ENCODE data around the gene PLTP. TPM values are rescaled to one million over a fixed set of nuclear protein-coding genes. Genes with fewer than 3 reads are reported as not detected.

The PLTP gene
- total RNA-seq, 1 experiment from 2014 or later = 4.7 TPM

DNA sequence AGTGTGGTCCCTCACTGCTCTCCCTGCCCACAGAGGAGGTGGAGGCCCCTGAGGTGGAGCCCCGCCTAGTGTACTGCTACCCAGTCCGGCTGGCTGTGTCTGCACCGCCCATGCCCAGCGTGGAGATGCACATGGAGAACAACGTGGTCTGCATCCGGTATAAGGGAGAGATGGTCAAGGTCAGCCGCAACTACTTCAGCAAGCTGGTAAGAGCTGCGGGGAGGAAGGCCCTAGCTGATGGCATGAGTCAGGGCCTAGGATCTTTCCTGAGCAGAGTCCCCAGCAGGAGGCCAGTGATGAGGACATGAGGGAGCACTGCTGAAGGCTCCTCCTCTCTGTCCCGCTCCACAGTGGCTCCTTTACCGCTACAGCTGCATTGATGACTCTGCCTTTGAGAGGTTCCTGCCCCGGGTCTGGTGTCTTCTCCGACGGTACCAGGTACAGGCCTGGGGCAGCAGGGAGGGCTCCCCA is 33.8 kb upstream of the PLTP start:
- RAD21 ChIA-PET (ENCODE audit: low non-redundant PET in 1 of 2, low total read pairs in 2 of 2, uncharacterized antibody in 2 of 2, unreplicated experiment in 2 of 2) = no interaction called here
- H3K36me3 ChIP-seq (ENCODE audit: control insufficient read depth in 1 of 2, insufficient read depth in 2 of 2, low read length in 2 of 2) = peaks cover 35 to 46% of the 10 kb centered on the region in 2 experiments; a peak in 3 of 4 replicates
- no peaks in the 10 kb centered on the region for H3K27me3 ChIP-seq (ENCODE audit: insufficient read depth, low read length)
- no peak for TF ChIP-seq EGR1 (IDR thresholded peaks at IDR 0.05; ENCODE audit: low read depth)
- TF ChIP-seq EZH2 (IDR thresholded peaks at IDR 0.05) = no peak
- no peak for TF ChIP-seq CBX3 (IDR thresholded peaks at IDR 0.05; ENCODE audit: low read depth)
- TF ChIP-seq RAD21 (IDR thresholded peaks at IDR 0.05; ENCODE audit: low read depth) = no peak
- no peak for TF ChIP-seq JUND (IDR thresholded peaks at IDR 0.05)
- no peak for TF ChIP-seq POLR2AphosphoS5 (IDR thresholded peaks at IDR 0.05; ENCODE audit: low read depth, low read length)
- no peak for TF ChIP-seq ZNF274 (IDR thresholded peaks at IDR 0.05; ENCODE audit: low read depth, low read length)
- TF ChIP-seq YY1 (IDR thresholded peaks at IDR 0.05; ENCODE audit: extremely low read depth, insufficient replicate concordance, low read depth, low read length) = no peak
- no peak for TF ChIP-seq ELF1 (IDR thresholded peaks at IDR 0.05; ENCODE audit: borderline replicate concordance, low read depth)
- TF ChIP-seq, protein P1, sequence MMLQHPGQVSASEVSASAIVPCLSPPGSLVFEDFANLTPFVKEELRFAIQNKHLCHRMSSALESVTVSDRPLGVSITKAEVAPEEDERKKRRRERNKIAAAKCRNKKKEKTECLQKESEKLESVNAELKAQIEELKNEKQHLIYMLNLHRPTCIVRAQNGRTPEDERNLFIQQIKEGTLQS (IDR thresholded peaks at IDR 0.05) = no peak
- TF ChIP-seq, protein P2, sequence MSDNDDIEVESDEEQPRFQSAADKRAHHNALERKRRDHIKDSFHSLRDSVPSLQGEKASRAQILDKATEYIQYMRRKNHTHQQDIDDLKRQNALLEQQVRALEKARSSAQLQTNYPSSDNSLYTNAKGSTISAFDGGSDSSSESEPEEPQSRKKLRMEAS (IDR thresholded peaks at IDR 0.05) = no peak
- TF ChIP-seq SIN3A (IDR thresholded peaks at IDR 0.05; ENCODE audit: low read depth) = no peak
- POLR2A ChIA-PET = no interaction called here
- no peaks in the 10 kb centered on the region for H3K9me3 ChIP-seq (ENCODE audit: control insufficient read depth in 1 of 2, insufficient read depth in 1 of 2, low read depth in 1 of 2, low read length in 2 of 2)
- peaks cover 0 to 4% of the 10 kb centered on the region in 2 experiments; a peak in 1 of 4 replicates for H3K4me1 ChIP-seq (ENCODE audit: control insufficient read depth in 1 of 2, insufficient read depth in 2 of 2, low read length in 2 of 2)
- no peak overlapping the region for H2AFZ ChIP-seq (ENCODE audit: low read depth, low read length, poor library complexity, severe bottlenecking)
- intact Hi-C loops (cut with micrococcal nuclease) = no loop called here
- no peaks in the 10 kb centered on the region for H3K79me2 ChIP-seq (ENCODE audit: insufficient read depth, low read length)
- DNase-seq (ENCODE audit: low read depth, low spot score) = no peak
- H3K4me3 ChIP-seq (replicated peaks in 1 of 2; ENCODE audit: low read depth in 1 of 2, low read length in 2 of 2) = no peak overlapping the region
- ATAC-seq = peak; percentile 14; the same call in 1 of the 2 replicates
- H3K27ac ChIP-seq (ENCODE audit: low read depth, low read length) = no peak overlapping the region
- no peaks in the 10 kb centered on the region for H3K9me2 ChIP-seq (ENCODE audit: insufficient read depth)
- H3K9ac ChIP-seq (ENCODE audit: low read length) = no peak overlapping the region
- no peaks in the 10 kb centered on the region for H4K20me1 ChIP-seq (ENCODE audit: insufficient read depth)
- no TSS peak for BruUV-seq (replicated peaks)
- CTCF ChIA-PET = interaction anchor here (1.0 kb wide), 1 partner anchor 24 kb away, joined by 4 read pairs; no protein-coding TSS in a partner anchor
- H3K4me2 ChIP-seq (ENCODE audit: low read length) = no peak overlapping the region

All from HCT116 (cell line).